ENCODE results near the gene CDX2.

Gene CDX2

GRCh38 chr13:27928353-27928804, 40.7 kb downstream of the CDX2 start:
- DNase-seq, result no peak

GRCh38 chr13:27927444-27928352, 41.4 kb downstream of the CDX2 start:
- no peak for DNase-seq

GRCh38 chr13:27926644-27927434, 42.3 kb downstream of the CDX2 start:
- no peak for DNase-seq

GRCh38 chr13:27925220-27925991, 43.7 kb downstream of the CDX2 start:
- no peak for DNase-seq

GRCh38 chr13:27924529-27925141, 44.5 kb downstream of the CDX2 start:
- no peak for DNase-seq

- peak; percentile 61 for DNase-seq
Measured at GRCh38 chr13:27923794-27924528, 45.2 kb downstream of the CDX2 start.

- no peak for DNase-seq
Measured at GRCh38 chr13:27922883-27923612, 46.1 kb downstream of the CDX2 start.

GRCh38 chr13:27921961-27922882, 46.9 kb downstream of the CDX2 start:
- DNase-seq, result no peak

- no peak for DNase-seq
Measured at GRCh38 chr13:27921421-27921960, 47.6 kb downstream of the CDX2 start.

GRCh38 chr13:27920677-27921420, 48.3 kb downstream of the CDX2 start:
- DNase-seq, result peak; percentile 63

- DNase-seq, result peak; percentile 63
Measured at GRCh38 chr13:27919934-27920676, 49.0 kb downstream of the CDX2 start, which contains the start of gene PDX1. Gene PDX1 (plus strand): TSS chr13:27920000. CDS start chr13:27920139, 139 bp downstream.

GRCh38 chr13:27919659-27919933, 49.5 kb downstream of the CDX2 start:
- no peak for DNase-seq

- no peak for DNase-seq
Measured at GRCh38 chr13:27918918-27919658, 50.0 kb downstream of the CDX2 start.

GRCh38 chr13:27918041-27918917, 50.8 kb downstream of the CDX2 start:
- DNase-seq, result no peak

- DNase-seq, result no peak
Measured at GRCh38 chr13:27917121-27917947, 51.8 kb downstream of the CDX2 start.
